Activated CD4-positive, CD25-positive, alpha-beta regulatory T cell treated with anti-CD3 and anti-CD28 coated beads, Interleukin-2, amount 50 U/mL, for 72 hours (primary cell): ENCODE data around the gene CA4.
A peak's percentile ranks its signal among the peaks of the same experiment; 100 is the strongest.

Source experiments
- DNase-seq: peaks from one replicate; pipeline ENCODE4 v3.0.0; 2021

CA4 gene

GRCh38 chr17:60134396-60135150 lies 15.2 kb upstream of the CA4 start:
- peak; percentile 31 for DNase-seq

GRCh38 chr17:60135151-60135950 lies 14.4 kb upstream of the CA4 start:
- peak; percentile 73 for DNase-seq

DNA sequence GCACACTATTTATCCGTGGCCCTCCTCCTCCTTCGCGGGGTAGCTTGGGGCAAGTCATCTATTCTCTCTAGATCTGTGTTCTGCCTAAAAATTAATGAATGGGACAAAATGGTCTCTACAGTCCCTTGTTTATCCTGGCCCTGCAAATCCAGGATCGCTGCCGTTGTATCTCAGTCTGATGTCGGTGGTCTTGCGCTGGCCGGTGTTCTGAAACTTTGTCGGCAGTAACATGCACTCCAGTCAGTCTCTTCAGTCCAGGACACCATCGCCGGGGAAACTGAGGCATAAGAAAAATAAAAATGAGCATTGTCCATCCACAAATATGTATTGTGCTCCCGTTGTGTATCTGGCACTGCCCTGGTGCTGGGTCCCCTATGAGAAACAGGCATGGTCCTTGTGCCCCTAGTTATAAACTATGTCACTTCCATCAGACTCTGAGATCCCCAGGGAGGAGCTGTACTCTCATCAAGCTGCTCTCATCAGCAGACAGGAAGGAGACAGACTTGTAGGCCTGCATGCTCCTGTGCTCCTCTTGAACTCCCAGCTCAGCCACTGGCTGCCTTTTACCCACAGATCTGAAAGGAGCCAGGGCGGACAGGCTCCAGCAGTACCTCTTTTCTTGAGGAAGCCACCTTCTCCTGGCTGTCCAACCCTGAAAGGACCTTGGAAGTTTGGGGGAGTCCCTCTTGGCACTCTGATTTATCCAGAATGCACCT lies 13.7 kb upstream of the CA4 start:
- DNase-seq = no peak

GRCh38 chr17:60137731-60138130 lies 12.0 kb upstream of the CA4 start:
- DNase-seq = no peak

DNA sequence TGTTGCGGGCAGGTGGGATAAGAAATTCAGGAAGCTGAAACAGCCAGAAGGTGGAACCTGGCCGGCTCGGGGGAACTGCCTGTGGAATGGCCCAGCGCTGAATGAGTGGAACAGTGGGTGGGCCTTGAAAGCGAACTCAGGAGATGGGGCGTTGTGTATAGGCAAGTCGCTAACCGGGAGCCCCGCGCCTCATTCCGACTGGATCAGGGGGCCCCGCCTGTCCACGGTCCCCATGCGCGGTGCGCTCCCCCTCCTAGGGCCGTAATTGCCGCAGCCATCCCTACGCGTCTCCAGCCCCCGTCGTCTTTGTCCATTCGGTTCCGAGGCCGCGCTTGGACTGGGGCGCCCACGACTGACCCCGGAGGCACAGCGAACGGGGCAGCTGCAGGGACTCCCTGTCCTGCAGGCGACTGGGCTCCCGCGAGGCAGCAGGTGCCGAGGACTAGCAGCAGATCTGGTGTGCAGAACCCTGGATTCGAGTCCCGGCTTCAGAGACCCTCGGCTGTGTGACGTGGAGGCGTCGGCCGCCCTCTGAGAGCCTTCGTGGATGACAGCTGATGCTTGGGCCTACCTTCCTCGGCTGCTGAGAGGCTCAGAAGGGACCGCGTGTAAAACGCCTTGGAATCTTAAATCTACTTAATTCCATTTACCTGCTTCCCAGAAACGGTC lies 10.9 kb upstream of the CA4 start:
- DNase-seq = no peak

DNA sequence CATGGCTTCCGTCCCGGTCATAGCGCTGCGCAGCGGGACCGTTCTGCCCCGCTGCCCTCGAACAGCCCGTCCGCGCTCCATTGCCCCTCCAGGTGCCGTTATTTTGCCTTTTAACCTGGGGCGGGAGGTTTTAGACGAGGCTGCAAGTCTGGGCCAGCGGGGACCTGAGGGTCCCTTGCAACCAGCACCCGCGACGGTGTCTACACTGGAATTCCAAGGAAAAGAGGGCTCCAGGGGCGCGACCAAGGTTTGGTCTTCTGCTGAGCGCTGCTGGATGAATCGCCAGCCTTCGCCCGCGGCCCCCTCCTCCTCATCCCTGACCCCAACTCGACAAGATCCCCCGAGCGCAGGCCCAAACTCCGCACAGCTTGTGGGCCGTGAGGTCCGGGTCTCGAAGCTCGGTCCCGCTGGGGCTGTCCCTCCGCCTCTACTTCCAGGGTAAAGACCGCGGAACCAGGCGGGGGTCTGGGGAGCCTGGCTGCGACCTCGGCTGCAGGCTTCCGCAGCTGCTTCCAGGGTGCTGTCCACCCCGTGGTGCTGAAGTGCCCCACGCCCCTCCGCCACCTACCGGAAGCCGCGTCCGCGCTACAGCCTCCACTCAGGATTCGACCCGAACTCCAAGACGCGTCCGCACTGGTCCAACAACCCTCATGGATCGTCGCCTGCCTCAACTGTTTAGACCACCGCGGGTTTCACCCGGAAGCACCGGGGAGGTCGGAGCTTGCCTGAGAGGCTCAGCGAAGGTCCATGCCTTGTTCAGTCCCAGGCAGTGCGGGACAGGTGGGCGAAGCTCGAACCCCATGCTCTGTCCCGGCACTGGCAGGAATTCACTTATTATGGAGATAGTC lies 10.1 kb upstream of the CA4 start:
- DNase-seq = peak; percentile 69

DNA sequence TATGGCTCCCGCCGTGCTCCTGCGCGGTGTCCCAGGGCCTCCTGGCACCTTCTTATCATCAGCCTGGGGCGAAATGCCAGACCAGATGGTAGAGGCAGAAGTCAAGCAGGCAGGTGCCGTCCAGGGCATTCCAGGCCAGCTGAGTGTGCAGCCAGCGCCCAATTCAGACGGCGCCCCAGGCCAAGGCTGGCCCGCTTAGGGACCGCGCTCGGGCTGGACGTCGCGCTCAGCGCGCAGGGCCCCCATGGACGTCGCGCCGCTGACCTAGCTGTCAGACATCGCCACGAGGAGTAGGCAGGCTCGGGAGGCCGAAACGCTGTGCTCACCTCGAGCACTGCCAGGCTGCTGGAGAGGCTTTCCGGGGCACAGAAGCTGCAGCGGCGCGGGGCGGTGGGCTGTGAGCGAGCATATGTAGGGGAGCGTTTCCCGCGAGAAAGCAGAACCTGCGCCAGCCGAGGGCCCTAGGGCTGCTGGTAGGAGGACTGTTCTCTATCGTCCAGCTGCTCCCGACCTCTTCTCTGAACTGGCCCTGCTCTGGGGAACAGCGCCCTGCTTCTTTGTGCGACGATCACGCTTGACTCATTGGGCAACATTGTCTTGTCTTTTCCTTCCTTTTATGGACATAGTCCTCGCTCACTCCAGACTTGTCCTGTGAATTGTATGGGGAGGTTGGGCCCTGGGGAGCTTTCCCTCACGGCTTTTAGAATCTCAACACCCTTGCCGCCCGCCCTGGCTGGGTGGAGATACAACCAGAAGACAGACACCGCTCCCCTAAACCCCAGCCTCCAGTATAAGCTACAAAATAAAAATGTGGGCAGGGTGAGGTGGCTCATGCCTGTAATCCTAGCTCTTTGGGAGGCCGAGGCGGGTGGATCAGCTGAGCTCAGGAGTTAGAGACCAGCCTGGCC lies 8.4 kb upstream of the CA4 start:
- DNase-seq = no peak

- peak; percentile 78 for DNase-seq
Observed at GRCh38 chr17:60142872-60143499, 6.8 kb upstream of the CA4 start.

- no peak for DNase-seq
Observed at GRCh38 chr17:60145006-60145935, 4.5 kb upstream of the CA4 start.

GRCh38 chr17:60146206-60146605 lies 3.6 kb upstream of the CA4 start:
- DNase-seq = no peak

- no peak for DNase-seq
Observed at GRCh38 chr17:60147553-60148223, 2.1 kb upstream of the CA4 start.

- DNase-seq = no peak
Observed at GRCh38 chr17:60148373-60148772, 1.4 kb upstream of the CA4 start.

DNA sequence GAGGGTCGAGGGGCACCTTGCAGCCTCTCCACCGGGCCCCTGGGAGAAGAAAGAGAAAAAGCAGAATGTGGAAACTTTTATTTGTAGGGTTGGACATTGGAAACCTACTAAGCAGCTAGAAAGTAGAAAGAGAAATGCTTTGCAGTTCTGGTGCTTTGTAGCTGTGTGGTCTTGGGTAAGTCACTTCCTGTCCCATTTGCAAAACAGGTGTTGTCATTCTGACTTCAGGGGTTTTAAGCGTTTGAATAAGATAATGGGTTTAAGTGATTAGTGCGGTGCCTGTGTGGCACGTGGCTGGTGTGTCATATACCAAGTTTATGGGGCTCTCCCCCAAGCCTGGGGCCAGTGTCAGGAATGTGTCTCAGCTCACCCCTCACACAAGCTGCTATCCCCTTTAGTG lies 1.6 kb downstream of the CA4 start:
- no peak for DNase-seq

- no peak for DNase-seq
Observed at GRCh38 chr17:60153606-60154390, 4.0 kb downstream of the CA4 start.

- no peak for DNase-seq
Observed at GRCh38 chr17:60154616-60155426, 5.0 kb downstream of the CA4 start.

DNA sequence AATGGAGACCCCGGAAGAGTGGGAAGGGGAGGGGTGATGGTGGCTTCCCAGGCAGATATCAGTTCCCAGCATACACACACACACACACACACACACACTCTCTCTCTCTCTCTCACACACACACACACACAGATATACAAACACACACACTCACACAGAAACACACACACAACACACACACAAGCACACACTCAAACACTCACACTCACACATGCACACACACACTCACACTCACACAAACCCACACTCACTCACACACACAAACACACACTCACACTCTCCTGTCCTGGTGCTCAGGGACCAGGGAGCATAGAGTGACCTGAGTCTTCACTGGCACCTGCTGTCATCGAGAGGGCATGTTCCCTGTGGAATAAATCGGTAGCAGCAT lies 5.6 kb downstream of the CA4 start:
- DNase-seq = no peak

DNA sequence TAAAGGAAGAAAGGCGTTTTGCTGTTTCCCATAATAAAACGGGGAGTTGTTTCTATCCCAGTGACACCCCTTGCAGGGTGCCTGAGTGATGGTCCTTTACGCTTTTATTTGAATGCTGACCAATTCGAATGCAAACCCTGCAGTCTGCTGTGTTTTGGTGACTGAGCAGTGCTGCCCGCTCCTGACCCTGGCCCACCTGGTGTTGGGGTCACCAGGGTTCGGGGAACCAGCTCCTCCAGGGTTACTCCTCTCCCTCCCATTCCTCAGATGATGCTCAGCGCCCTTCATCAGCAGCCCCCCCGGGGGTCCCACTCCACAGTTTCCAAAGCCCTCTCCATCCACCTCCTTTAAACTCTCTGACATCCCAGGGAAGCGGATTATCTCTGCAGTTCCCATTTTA lies 6.0 kb downstream of the CA4 start:
- DNase-seq = no peak
